Measurements from ENCODE around the gene DCC. TPM values are rescaled to one million over a fixed set of nuclear protein-coding genes. Genes with fewer than 3 reads are reported as not detected.

DCC gene
- total and polyA plus RNA-seq, 9 of the 15 experiments (the other 6 are each of a cell fraction or from before 2014, with no cell fraction given): not detected

DNA sequence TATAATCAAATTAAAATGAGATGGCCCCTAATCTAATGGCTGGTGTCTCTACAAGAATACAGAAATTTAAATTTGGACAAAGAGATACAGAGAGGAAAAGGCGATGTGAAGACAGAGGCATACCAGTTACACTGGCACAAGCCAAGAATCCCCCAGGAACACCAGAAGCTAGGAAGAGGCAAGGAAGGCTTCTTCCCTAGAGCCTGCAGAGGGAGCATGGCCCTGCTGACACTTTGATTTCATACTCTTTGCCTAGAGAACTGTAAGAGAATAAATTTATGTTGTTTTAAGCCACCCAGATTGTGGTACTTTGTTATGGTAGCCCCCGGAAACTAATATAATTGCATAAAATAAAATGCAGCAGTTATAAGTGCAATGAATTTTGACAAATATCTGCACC lies 1213.0 kb downstream of the DCC start (continued):
- TF ChIP-seq, protein P1, sequence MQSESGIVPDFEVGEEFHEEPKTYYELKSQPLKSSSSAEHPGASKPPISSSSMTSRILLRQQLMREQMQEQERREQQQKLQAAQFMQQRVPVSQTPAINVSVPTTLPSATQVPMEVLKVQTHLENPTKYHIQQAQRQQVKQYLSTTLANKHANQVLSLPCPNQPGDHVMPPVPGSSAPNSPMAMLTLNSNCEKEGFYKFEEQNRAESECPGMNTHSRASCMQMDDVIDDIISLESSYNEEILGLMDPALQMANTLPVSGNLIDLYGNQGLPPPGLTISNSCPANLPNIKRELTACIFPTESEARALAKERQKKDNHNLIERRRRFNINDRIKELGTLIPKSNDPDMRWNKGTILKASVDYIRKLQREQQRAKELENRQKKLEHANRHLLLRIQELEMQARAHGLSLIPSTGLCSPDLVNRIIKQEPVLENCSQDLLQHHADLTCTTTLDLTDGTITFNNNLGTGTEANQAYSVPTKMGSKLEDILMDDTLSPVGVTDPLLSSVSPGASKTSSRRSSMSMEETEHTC (IDR thresholded peaks at IDR 0.05): no peak
- TF ChIP-seq, protein P2, sequence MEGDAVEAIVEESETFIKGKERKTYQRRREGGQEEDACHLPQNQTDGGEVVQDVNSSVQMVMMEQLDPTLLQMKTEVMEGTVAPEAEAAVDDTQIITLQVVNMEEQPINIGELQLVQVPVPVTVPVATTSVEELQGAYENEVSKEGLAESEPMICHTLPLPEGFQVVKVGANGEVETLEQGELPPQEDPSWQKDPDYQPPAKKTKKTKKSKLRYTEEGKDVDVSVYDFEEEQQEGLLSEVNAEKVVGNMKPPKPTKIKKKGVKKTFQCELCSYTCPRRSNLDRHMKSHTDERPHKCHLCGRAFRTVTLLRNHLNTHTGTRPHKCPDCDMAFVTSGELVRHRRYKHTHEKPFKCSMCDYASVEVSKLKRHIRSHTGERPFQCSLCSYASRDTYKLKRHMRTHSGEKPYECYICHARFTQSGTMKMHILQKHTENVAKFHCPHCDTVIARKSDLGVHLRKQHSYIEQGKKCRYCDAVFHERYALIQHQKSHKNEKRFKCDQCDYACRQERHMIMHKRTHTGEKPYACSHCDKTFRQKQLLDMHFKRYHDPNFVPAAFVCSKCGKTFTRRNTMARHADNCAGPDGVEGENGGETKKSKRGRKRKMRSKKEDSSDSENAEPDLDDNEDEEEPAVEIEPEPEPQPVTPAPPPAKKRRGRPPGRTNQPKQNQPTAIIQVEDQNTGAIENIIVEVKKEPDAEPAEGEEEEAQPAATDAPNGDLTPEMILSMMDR (IDR thresholded peaks at IDR 0.05 in 2 of 3, conservative IDR thresholded peaks at IDR 0.05 in 1 of 3; ENCODE audit: insufficient read depth in 2 of 3, low read depth in 1 of 3, low read length in 3 of 3): no peak
- TF ChIP-seq LEF1 (IDR thresholded peaks at IDR 0.05) (no peak), RBBP5 (IDR thresholded peaks at IDR 0.05; ENCODE audit: borderline replicate concordance, insufficient read depth, low read length, poor library complexity, severe bottlenecking) (no peak), ESRRA (IDR thresholded peaks at IDR 0.05; ENCODE audit: borderline replicate concordance, low read depth) (no peak)

DNA sequence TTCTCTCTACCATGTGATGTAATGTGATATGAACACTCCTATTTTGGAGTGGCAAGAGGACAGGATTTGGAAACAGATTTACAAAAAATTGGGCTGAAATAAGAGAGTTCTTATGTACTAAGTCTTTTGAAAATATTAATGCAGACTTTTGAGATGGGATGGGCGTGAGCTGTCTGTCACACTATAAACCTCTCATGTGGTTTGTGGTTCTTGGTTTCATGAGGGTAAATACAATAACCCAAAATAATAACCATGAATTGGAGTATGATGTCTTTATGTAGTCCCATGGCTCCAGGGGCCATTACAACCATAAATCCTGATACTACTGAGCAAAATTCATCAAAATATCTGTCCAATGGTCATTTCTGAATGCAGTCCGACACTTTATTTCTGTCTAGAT lies 1216.5 kb downstream of the DCC start:
- intact Hi-C loops (cut with micrococcal nuclease) (no loop called here), in situ Hi-C loops (cut with MboI) (loop anchor here (25.0 kb wide), 1 partner anchor 556 kb away; no protein-coding TSS in a partner anchor)
- H3K9me1 ChIP-seq (ENCODE audit: control insufficient read depth, insufficient read depth, low read length): no peaks in the 10 kb centered on the region
- H3K27me3 ChIP-seq (ENCODE audit: control insufficient read depth in 2 of 2, insufficient read depth in 2 of 2, low read length in 2 of 2): no peaks in the 10 kb centered on the region
- no peaks in the 10 kb centered on the region for H3K36me3 ChIP-seq (ENCODE audit: control insufficient read depth, insufficient read depth, low read length)
- 0% methylated on average over 2 of the region's 2 CpGs for WGBS (ENCODE audit: insufficient coverage, low coverage, missing lambda C conversion rate)
- no peaks in the 10 kb centered on the region for H3K9me3 ChIP-seq (replicated peaks; ENCODE audit: control insufficient read depth, insufficient read depth, low read depth, low read length)
- ATAC-seq (no peak), DNase-seq (ENCODE audit: extremely low read depth in 1 of 4, low spot score in 3 of 4) (no peak), FAIRE-seq (no peak)
- ChIA-PET CTCF (ENCODE audit: low intra/inter-chr PET ratio) (no interaction called here), POLR2A (no interaction called here)
- H4K20me1 ChIP-seq (replicated peaks; ENCODE audit: control insufficient read depth, insufficient read depth, low read length): no peaks in the 10 kb centered on the region
- no peak overlapping the region for H2AFZ ChIP-seq (ENCODE audit: low read depth, low read length)
- H3K79me2 ChIP-seq (ENCODE audit: control insufficient read depth, insufficient read depth, low read length): no peaks in the 10 kb centered on the region
- no TSS peak for BruUV-seq (replicated peaks)
- H3K4me1 ChIP-seq (replicated peaks in 1 of 2; ENCODE audit: control insufficient read depth in 2 of 2, insufficient read depth in 2 of 2, low read length in 2 of 2): no peaks in the 10 kb centered on the region
- H3K9ac ChIP-seq (ENCODE audit: insufficient read depth in 1 of 2, low read depth in 2 of 2, low read length in 2 of 2): no peak overlapping the region
- no peak overlapping the region for H3K27ac ChIP-seq (ENCODE audit: extremely low read depth, low read depth, low read length)
- H3K4me3 ChIP-seq: no peak overlapping the region
- H3K4me2 ChIP-seq (ENCODE audit: insufficient read depth, low read length): no peak overlapping the region
- TF ChIP-seq, protein P3, sequence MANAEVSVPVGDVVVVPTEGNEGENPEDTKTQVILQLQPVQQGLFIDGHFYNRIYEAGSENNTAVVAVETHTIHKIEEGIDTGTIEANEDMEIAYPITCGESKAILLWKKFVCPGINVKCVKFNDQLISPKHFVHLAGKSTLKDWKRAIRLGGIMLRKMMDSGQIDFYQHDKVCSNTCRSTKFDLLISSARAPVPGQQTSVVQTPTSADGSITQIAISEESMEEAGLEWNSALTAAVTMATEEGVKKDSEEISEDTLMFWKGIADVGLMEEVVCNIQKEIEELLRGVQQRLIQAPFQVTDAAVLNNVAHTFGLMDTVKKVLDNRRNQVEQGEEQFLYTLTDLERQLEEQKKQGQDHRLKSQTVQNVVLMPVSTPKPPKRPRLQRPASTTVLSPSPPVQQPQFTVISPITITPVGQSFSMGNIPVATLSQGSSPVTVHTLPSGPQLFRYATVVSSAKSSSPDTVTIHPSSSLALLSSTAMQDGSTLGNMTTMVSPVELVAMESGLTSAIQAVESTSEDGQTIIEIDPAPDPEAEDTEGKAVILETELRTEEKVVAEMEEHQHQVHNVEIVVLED (CRISPR knock-in tag; IDR thresholded peaks at IDR 0.05): no peak
- TF ChIP-seq ZNF174 (CRISPR knock-in tag; IDR thresholded peaks at IDR 0.05) (no peak), NCOA1 (IDR thresholded peaks at IDR 0.05; ENCODE audit: low read depth) (no peak), KAT8 (IDR thresholded peaks at IDR 0.05; ENCODE audit: low read depth) (no peak), NFE2L1 (tag; IDR thresholded peaks at IDR 0.05; ENCODE audit: borderline replicate concordance, low read depth) (no peak), ADNP (tag; IDR thresholded peaks at IDR 0.05) (no peak)
- TF ChIP-seq, protein P4, sequence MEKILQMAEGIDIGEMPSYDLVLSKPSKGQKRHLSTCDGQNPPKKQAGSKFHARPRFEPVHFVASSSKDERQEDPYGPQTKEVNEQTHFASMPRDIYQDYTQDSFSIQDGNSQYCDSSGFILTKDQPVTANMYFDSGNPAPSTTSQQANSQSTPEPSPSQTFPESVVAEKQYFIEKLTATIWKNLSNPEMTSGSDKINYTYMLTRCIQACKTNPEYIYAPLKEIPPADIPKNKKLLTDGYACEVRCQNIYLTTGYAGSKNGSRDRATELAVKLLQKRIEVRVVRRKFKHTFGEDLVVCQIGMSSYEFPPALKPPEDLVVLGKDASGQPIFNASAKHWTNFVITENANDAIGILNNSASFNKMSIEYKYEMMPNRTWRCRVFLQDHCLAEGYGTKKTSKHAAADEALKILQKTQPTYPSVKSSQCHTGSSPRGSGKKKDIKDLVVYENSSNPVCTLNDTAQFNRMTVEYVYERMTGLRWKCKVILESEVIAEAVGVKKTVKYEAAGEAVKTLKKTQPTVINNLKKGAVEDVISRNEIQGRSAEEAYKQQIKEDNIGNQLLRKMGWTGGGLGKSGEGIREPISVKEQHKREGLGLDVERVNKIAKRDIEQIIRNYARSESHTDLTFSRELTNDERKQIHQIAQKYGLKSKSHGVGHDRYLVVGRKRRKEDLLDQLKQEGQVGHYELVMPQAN (IDR thresholded peaks at IDR 0.05; ENCODE audit: borderline replicate concordance): no peak
- TF ChIP-seq, protein P5, sequence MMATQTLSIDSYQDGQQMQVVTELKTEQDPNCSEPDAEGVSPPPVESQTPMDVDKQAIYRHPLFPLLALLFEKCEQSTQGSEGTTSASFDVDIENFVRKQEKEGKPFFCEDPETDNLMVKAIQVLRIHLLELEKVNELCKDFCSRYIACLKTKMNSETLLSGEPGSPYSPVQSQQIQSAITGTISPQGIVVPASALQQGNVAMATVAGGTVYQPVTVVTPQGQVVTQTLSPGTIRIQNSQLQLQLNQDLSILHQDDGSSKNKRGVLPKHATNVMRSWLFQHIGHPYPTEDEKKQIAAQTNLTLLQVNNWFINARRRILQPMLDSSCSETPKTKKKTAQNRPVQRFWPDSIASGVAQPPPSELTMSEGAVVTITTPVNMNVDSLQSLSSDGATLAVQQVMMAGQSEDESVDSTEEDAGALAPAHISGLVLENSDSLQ (IDR thresholded peaks at IDR 0.05): no peak

All from K562 (cell line).